ENCODE data around the gene ATXN7L1.

DNA sequence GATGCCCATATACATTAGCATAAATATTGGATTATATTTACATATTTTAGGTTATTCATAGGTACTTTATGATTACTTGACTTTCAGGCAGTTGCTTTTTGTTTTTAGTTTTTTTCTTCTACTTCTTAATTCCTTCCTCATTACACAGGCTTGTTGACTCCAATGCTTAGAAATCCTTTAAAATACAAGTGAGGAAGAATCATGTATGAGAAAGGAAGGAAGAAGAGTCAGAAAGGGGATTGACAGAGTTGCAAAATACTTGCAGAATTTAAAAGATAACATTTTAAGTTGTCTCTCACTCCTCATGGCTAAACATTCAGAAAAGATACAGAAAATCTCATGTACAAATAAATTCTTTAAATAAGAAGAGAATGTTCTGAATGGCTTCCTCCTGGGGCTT lies 61.9 kb downstream of the ATXN7L1 start:
- TF ChIP-seq, protein P1, sequence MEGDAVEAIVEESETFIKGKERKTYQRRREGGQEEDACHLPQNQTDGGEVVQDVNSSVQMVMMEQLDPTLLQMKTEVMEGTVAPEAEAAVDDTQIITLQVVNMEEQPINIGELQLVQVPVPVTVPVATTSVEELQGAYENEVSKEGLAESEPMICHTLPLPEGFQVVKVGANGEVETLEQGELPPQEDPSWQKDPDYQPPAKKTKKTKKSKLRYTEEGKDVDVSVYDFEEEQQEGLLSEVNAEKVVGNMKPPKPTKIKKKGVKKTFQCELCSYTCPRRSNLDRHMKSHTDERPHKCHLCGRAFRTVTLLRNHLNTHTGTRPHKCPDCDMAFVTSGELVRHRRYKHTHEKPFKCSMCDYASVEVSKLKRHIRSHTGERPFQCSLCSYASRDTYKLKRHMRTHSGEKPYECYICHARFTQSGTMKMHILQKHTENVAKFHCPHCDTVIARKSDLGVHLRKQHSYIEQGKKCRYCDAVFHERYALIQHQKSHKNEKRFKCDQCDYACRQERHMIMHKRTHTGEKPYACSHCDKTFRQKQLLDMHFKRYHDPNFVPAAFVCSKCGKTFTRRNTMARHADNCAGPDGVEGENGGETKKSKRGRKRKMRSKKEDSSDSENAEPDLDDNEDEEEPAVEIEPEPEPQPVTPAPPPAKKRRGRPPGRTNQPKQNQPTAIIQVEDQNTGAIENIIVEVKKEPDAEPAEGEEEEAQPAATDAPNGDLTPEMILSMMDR (conservative IDR thresholded peaks at IDR 0.05), result no peak
- TF ChIP-seq EZH2 (IDR thresholded peaks at IDR 0.05; ENCODE audit: low read depth), result no peak
